HepG2 (cell line): Measurements from ENCODE around the gene PRDM12. TPM values are rescaled to one million over a fixed set of nuclear protein-coding genes. Genes with fewer than 3 reads are reported as not detected.

Source experiments
- CERS6 ChIP-seq: sonication (generic); formaldehyde crosslinking; IDR thresholded peaks from 2 replicates; pipeline ENCODE4 v1.5.0; 2020; ENCODE audit warnings: missing genetic modification reagents
- CHD2 ChIP-seq: IDR thresholded peaks from 2 replicates; pipeline ENCODE4 v1.6.1; 2011; ENCODE audit warnings: low read depth, low read length, improper control_type of control experiment
- DMAP1 ChIP-seq: IDR thresholded peaks from 2 replicates; pipeline ENCODE4 v1.6.1; 2016
- ETS1 ChIP-seq: sonication (generic); formaldehyde crosslinking; IDR thresholded peaks from 2 replicates; pipeline ENCODE4 v1.4.0; 2020; ENCODE audit warnings: missing genetic modification reagents
- FOSL2 ChIP-seq: sonication (generic); formaldehyde crosslinking; IDR thresholded peaks from 2 replicates; pipeline ENCODE4 v1.4.0; 2020; ENCODE audit warnings: missing genetic modification reagents
- GMEB2 ChIP-seq: IDR thresholded peaks from 2 replicates; pipeline ENCODE4 v1.6.1; 2016; ENCODE audit warnings: missing biosample characterization, missing genetic modification reagents, low read depth
- HMGA1 ChIP-seq: sonication (generic); formaldehyde crosslinking; conservative IDR thresholded peaks from 2 replicates; pipeline ENCODE4 v1.4.0; 2020; ENCODE audit warnings: missing genetic modification reagents
- HMGXB4 ChIP-seq, 2 experiments: sonication (generic) in 1 of 2; formaldehyde crosslinking in 1 of 2; IDR thresholded peaks; 2 replicates each; pipeline versions ENCODE4 v1.4.0 to v1.6.1; 2018 to 2020; ENCODE audit warnings: missing genetic modification reagents in 2 of 2, borderline replicate concordance in 1 of 2, low read depth in 1 of 2, mild to moderate bottlenecking in 1 of 2, missing biosample characterization in 1 of 2
- KAT8 ChIP-seq: IDR thresholded peaks from 2 replicates; pipeline ENCODE4 v1.6.1; 2016; ENCODE audit warnings: missing genetic modification reagents, missing compliant biosample characterization
- NR1H2 ChIP-seq: sonication (generic); formaldehyde crosslinking; IDR thresholded peaks from 2 replicates; pipeline ENCODE4 v1.8.1; 2022; ENCODE audit warnings: low read depth, missing genetic modification reagents, borderline replicate concordance
- PPARG ChIP-seq: conservative IDR thresholded peaks from 2 replicates; pipeline ENCODE4 v1.6.1; 2016; ENCODE audit warnings: missing biosample characterization, missing genetic modification reagents
- RFXAP ChIP-seq: sonication (generic); formaldehyde crosslinking; IDR thresholded peaks from 2 replicates; pipeline ENCODE4 v1.4.0; 2020; ENCODE audit warnings: missing genetic modification reagents, borderline replicate concordance
- SP140L ChIP-seq: sonication (generic); formaldehyde crosslinking; IDR thresholded peaks from 2 replicates; pipeline ENCODE4 v1.4.0; 2020; ENCODE audit warnings: missing genetic modification reagents, borderline replicate concordance
- ZNF33B ChIP-seq: sonication (generic); formaldehyde crosslinking; IDR thresholded peaks from 2 replicates; pipeline ENCODE4 v1.5.1; 2020; ENCODE audit warnings: mild to moderate bottlenecking, missing genetic modification reagents
- ZNF629 ChIP-seq: sonication (generic); formaldehyde crosslinking; conservative IDR thresholded peaks from 2 replicates; pipeline ENCODE4 v1.5.0; 2020; ENCODE audit warnings: missing genetic modification reagents
- ZNF687 ChIP-seq: sonication (generic); formaldehyde crosslinking; IDR thresholded peaks from 2 replicates; pipeline ENCODE4 v1.5.1; 2020; ENCODE audit warnings: mild to moderate bottlenecking, missing genetic modification reagents, moderate library complexity
- ZNF800 ChIP-seq: sonication (generic); formaldehyde crosslinking; IDR thresholded peaks from 2 replicates; pipeline ENCODE4 v1.4.0; 2020; ENCODE audit warnings: missing genetic modification reagents
- polyA plus RNA-seq, 8 experiments: library from polyadenylated mRNA; depleted of rRNA in 3 of 8; stranded (reverse) in 7 of 8; unstranded in 1 of 8; fragments of >200 nt; fragmentation: Illumina TruSeq in 4 of 8; extraction: Trizol in 4 of 8; gene quantifications; 2 replicates each; pipeline versions ENCODE4 v1.2.1 to v1.2.3, GENCODE V29; 2011 to 2016; ENCODE audit warnings: low read depth in 4 of 8, missing spikeins in 1 of 8, mixed read lengths in 1 of 8; ENCODE audit not compliant: insufficient read depth in 1 of 8
- total RNA-seq, 5 experiments: library from RNA; depleted of rRNA; stranded (reverse); fragments of >200 nt; fragmentation: Illumina TruSeq; extraction: Trizol; gene quantifications; 2 replicates each; pipeline ENCODE4 v1.2.3, GENCODE V29; 2016; ENCODE audit warnings: low read depth in 1 of 5

PRDM12 gene
- total and polyA plus RNA-seq, 2 of the 13 experiments (the other 11 are each of a cell fraction or from before 2014, with no cell fraction given): 0.04 to 0.07 TPM

- no peak for TF ChIP-seq ETS1
- peak; percentile 20; the same call in 1 of the 2 replicates for TF ChIP-seq FOSL2
- no peak for TF ChIP-seq CHD2
- TF ChIP-seq DMAP1 (CRISPR knock-in tag): 0 out of 2 replicates have a peak, but pooled peaks have one; percentile 13
- TF ChIP-seq ZNF800 (CRISPR knock-in tag): 0 out of 2 replicates have a peak, but pooled peaks have one; percentile 15
- peak; percentile 51 to 77; a peak in 3 of 4 replicates for TF ChIP-seq HMGXB4 (CRISPR knock-in tag; IDR thresholded peaks at IDR 0.05; ENCODE audit: borderline replicate concordance in 1 of 2, low read depth in 1 of 2)
- TF ChIP-seq GMEB2 (CRISPR knock-in tag): no peak
- no peak for TF ChIP-seq CERS6
- no peak for TF ChIP-seq NR1H2 (CRISPR knock-in tag)
- peak; percentile 29; the same call in 1 of the 2 replicates for TF ChIP-seq ZNF687
- TF ChIP-seq RFXAP: 0 out of 2 replicates have a peak, but pooled peaks have one; percentile 42
- TF ChIP-seq SP140L (CRISPR knock-in tag): 0 out of 2 replicates have a peak, but pooled peaks have one; percentile 54
- TF ChIP-seq KAT8 (CRISPR knock-in tag): no peak
- TF ChIP-seq PPARG (CRISPR knock-in tag): no peak
- no peak for TF ChIP-seq ZNF33B (CRISPR knock-in tag)
- no peak for TF ChIP-seq HMGA1 (CRISPR knock-in tag)
- peak; percentile 54; the same call in 1 of the 2 replicates for TF ChIP-seq ZNF629 (CRISPR knock-in tag)
Measured at GRCh38 chr9:130682421-130683121, 18.2 kb downstream of the PRDM12 start (continued).
